SK-N-SH treated with all-trans-retinoic acid at 6 μM for 48 hours (cell line): Measurements from ENCODE around the gene AOPEP.

Source experiments
- ATAC-seq: fragments of 200-7000 bp; cut with Tn5 transposase; 3 replicates; pipeline ENCODE4 v1.9.1; 2020; ENCODE audit warnings: mild to moderate bottlenecking, moderate library complexity
- ARNTL ChIP-seq: fragments of 450-650 bp; formaldehyde crosslinking; IDR thresholded peaks from 2 replicates; pipeline ENCODE4 v1.5.0; 2020; ENCODE audit warnings: low read depth, mild to moderate bottlenecking, moderate library complexity, borderline replicate concordance
- BACH2 ChIP-seq: fragments of 250-450 bp; sonication (Bioruptor Pico); IDR thresholded peaks from 2 replicates; pipeline ENCODE4 v1.9.0; 2021; ENCODE audit warnings: mild to moderate bottlenecking, borderline replicate concordance
- CSDC2 ChIP-seq: fragments of 250-450 bp; sonication (Bioruptor Pico); IDR thresholded peaks from 2 replicates; pipeline ENCODE4 v1.5.0; 2020; ENCODE audit warnings: mild to moderate bottlenecking, moderate library complexity
- GLIS3 ChIP-seq: fragments of 250-450 bp; sonication (Bioruptor Pico); IDR thresholded peaks from 2 replicates; pipeline ENCODE4 v1.5.0; 2020; ENCODE audit warnings: mild to moderate bottlenecking, moderate library complexity
- ISL1 ChIP-seq: fragments of 250-450 bp; sonication (Bioruptor Pico); IDR thresholded peaks from 2 replicates; pipeline ENCODE4 v2.1.2; 2022; ENCODE audit warnings: mild to moderate bottlenecking, moderate library complexity
- OSR1 ChIP-seq: fragments of 250-450 bp; sonication (Bioruptor Pico); IDR thresholded peaks from 2 replicates; pipeline ENCODE4 v1.8.0; 2022; ENCODE audit warnings: moderate library complexity, mild to moderate bottlenecking, inconsistent platforms
- PPARA ChIP-seq: fragments of 250-450 bp; sonication (Bioruptor Pico); IDR thresholded peaks from 2 replicates; pipeline ENCODE4 v1.5.0; 2020; ENCODE audit warnings: mild to moderate bottlenecking, borderline replicate concordance
- RARB ChIP-seq: fragments of 250-450 bp; sonication (Bioruptor Pico); IDR thresholded peaks from 2 replicates; pipeline ENCODE4 v1.8.0; 2021; ENCODE audit warnings: mild to moderate bottlenecking, moderate library complexity
- SNAI2 ChIP-seq: fragments of 250-450 bp; sonication (Bioruptor Pico); IDR thresholded peaks from 2 replicates; pipeline ENCODE4 v1.5.0; 2020; ENCODE audit warnings: mild to moderate bottlenecking, moderate library complexity
- TOX ChIP-seq: fragments of 250-450 bp; sonication (Bioruptor Pico); IDR thresholded peaks from 2 replicates; pipeline ENCODE4 v1.8.0; 2021; ENCODE audit warnings: mild to moderate bottlenecking, moderate library complexity, borderline replicate concordance
- ZC3H10 ChIP-seq: fragments of 250-450 bp; sonication (Bioruptor Pico); IDR thresholded peaks from 2 replicates; pipeline ENCODE4 v1.5.1; 2021; ENCODE audit warnings: mild to moderate bottlenecking, moderate library complexity
- ZFP3 ChIP-seq: fragments of 250-450 bp; sonication (Bioruptor Pico); IDR thresholded peaks from 2 replicates; pipeline ENCODE4 v1.5.0; 2020; ENCODE audit warnings: mild to moderate bottlenecking, moderate library complexity
- ZFP30 ChIP-seq: fragments of 450-650 bp; formaldehyde crosslinking; IDR thresholded peaks from 2 replicates; pipeline ENCODE4 v1.5.0; 2022; ENCODE audit warnings: mild to moderate bottlenecking, moderate library complexity
- ZNF8 ChIP-seq: fragments of 450-650 bp; formaldehyde crosslinking; IDR thresholded peaks from 2 replicates; pipeline ENCODE4 v1.5.0; 2020; ENCODE audit warnings: mild to moderate bottlenecking, moderate library complexity
- TF ChIP-seq, protein P1 (sequence below): fragments of 250-450 bp; sonication (Bioruptor Pico); IDR thresholded peaks from 2 replicates; pipeline ENCODE4 v1.5.1; 2020; ENCODE audit warnings: low read depth, mild to moderate bottlenecking, moderate library complexity
- TF ChIP-seq, protein P2 (sequence below): fragments of 250-450 bp; sonication (Bioruptor Pico); IDR thresholded peaks from 2 replicates; pipeline ENCODE4 v1.8.0; 2021; ENCODE audit warnings: low read depth, mild to moderate bottlenecking, moderate library complexity, borderline replicate concordance
- TF ChIP-seq, protein P3 (sequence below): fragments of 250-450 bp; sonication (Bioruptor Pico); IDR thresholded peaks from 2 replicates; pipeline ENCODE4 v1.8.0; 2020; ENCODE audit warnings: mild to moderate bottlenecking, moderate library complexity, borderline replicate concordance
- TF ChIP-seq, protein P4 (sequence below): fragments of 250-450 bp; sonication (Bioruptor Pico); IDR thresholded peaks from 2 replicates; pipeline ENCODE4 v1.5.1; 2021; ENCODE audit warnings: mild to moderate bottlenecking, moderate library complexity

The AOPEP gene

DNA sequence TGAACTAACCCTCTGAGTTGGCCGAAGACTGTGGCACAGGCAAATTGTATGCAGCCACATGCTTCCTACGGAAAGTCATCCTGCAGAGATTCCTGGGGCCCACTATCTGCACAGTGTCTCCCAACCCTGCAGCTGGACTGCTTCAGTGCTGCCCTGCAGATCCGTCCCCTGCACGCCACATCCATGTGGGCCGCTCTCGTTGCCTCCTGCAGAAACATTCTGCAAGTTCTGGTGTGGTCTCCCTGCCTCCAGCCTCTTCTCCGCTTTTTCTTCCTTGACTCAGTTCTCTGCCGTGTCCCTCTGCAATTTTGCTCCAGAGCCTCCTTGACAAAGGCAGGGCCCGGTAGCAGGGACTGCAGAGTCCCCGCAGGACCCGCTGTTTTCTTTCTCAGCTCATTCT is 249.0 kb downstream of the AOPEP start:
- no peak for ATAC-seq
- no peak for TF ChIP-seq GLIS3 (CRISPR knock-in tag)
- no peak for TF ChIP-seq SNAI2
- no peak for TF ChIP-seq ISL1
- no peak for TF ChIP-seq BACH2 (CRISPR knock-in tag)
- TF ChIP-seq ZFP30 (CRISPR knock-in tag) = no peak

DNA sequence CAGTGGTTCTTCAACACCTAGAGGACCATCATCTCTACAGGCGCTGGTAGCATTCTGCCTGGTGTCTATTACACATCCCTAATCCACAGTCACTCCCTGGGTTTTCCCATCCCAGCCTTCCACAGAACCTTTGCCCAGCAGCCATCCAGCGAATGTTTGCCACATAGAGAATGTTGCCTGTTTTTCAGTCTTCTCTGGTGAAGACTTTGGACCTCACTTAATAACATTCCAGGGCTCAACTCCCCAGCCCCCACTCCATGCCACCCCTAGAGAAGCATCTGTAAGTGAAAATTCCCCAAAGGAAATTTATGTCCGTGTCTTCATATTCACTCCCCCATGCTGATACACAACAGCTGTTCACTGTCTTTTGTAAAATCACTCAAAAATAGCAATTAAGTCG is 249.6 kb downstream of the AOPEP start:
- no peak for TF ChIP-seq TOX (CRISPR knock-in tag)
- no peak for TF ChIP-seq ZFP30 (CRISPR knock-in tag)
- no peak for TF ChIP-seq CSDC2 (CRISPR knock-in tag)
- no peak for TF ChIP-seq ZFP3 (CRISPR knock-in tag)
- no peak for TF ChIP-seq ARNTL (CRISPR knock-in tag)
- TF ChIP-seq ZNF8 (CRISPR knock-in tag) = no peak
- no peak for TF ChIP-seq PPARA
- TF ChIP-seq, protein P1, sequence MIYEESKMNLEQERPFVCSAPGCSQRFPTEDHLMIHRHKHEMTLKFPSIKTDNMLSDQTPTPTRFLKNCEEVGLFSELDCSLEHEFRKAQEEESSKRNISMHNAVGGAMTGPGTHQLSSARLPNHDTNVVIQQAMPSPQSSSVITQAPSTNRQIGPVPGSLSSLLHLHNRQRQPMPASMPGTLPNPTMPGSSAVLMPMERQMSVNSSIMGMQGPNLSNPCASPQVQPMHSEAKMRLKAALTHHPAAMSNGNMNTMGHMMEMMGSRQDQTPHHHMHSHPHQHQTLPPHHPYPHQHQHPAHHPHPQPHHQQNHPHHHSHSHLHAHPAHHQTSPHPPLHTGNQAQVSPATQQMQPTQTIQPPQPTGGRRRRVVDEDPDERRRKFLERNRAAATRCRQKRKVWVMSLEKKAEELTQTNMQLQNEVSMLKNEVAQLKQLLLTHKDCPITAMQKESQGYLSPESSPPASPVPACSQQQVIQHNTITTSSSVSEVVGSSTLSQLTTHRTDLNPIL (CRISPR knock-in tag) = no peak
- no peak for TF ChIP-seq RARB (CRISPR knock-in tag)
- no peak for ATAC-seq

DNA sequence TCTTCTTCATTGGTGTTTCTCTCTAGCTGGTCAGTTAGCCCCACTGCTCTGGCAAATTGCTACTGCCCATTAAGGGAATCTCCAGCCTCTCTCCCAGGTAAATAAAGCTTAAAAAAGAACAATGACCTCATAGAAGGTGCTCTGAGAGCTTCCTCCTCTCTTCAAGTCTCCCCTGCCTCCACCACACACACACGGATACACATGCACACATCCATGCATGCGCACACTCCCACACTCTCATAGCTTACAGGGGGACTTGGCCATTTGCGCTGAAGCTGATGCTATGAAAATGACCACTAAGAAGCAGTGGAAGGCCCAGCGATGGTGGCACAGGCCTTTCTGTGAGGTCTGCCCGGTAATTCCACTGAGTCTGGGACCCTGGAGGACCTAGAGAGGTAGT is 250.9 kb downstream of the AOPEP start:
- TF ChIP-seq ZNF8 (CRISPR knock-in tag) (no peak), ZFP3 (CRISPR knock-in tag) (no peak), PPARA (no peak), ISL1 (no peak), OSR1 (CRISPR knock-in tag) (no peak), ZFP30 (CRISPR knock-in tag) (no peak)
- TF ChIP-seq, protein P2, sequence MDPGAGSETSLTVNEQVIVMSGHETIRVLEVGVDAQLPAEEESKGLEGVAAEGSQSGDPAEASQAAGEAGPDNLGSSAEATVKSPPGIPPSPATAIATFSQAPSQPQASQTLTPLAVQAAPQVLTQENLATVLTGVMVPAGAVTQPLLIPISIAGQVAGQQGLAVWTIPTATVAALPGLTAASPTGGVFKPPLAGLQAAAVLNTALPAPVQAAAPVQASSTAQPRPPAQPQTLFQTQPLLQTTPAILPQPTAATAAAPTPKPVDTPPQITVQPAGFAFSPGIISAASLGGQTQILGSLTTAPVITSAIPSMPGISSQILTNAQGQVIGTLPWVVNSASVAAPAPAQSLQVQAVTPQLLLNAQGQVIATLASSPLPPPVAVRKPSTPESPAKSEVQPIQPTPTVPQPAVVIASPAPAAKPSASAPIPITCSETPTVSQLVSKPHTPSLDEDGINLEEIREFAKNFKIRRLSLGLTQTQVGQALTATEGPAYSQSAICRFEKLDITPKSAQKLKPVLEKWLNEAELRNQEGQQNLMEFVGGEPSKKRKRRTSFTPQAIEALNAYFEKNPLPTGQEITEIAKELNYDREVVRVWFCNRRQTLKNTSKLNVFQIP (CRISPR knock-in tag) = no peak
- TF ChIP-seq, protein P3, sequence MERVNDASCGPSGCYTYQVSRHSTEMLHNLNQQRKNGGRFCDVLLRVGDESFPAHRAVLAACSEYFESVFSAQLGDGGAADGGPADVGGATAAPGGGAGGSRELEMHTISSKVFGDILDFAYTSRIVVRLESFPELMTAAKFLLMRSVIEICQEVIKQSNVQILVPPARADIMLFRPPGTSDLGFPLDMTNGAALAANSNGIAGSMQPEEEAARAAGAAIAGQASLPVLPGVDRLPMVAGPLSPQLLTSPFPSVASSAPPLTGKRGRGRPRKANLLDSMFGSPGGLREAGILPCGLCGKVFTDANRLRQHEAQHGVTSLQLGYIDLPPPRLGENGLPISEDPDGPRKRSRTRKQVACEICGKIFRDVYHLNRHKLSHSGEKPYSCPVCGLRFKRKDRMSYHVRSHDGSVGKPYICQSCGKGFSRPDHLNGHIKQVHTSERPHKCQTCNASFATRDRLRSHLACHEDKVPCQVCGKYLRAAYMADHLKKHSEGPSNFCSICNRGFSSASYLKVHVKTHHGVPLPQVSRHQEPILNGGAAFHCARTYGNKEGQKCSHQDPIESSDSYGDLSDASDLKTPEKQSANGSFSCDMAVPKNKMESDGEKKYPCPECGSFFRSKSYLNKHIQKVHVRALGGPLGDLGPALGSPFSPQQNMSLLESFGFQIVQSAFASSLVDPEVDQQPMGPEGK (CRISPR knock-in tag) = no peak

DNA sequence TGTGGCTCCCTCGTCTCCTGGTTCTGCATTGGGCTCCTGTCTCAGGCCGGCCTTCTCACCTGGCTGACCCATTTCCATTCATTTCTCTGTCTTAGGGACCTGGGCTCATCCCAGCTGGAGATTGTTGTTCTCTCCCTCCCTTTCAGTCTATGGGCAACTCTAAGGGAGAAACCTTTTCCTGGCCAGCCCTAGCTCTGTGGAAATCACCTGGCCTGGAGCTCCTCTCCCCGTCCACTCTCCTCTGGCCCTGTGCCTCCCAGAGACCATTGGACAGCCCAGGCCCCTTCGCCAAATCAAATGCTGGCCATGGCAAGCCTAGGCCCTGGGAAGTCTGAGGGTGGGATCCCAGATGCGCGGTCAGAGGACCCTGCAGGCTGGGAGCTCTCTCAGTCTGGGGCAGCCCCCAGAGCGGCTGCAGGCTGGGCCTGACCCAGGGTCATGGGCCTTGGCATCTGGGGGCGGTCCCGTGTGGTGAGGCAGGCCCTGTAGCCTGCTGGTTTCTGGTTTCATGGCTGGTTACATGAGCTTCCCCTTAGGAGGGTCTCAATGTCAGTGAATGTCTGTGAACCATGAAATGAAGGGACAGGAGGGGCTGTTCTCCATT is 253.5 kb downstream of the AOPEP start:
- TF ChIP-seq SNAI2 = no peak
- TF ChIP-seq GLIS3 (CRISPR knock-in tag) = no peak
- ATAC-seq = peak; percentile 43; the same call in 2 of the 3 replicates

More for the DNA sequence above, 250.9 kb downstream of the AOPEP start:
- no peak for ATAC-seq

DNA sequence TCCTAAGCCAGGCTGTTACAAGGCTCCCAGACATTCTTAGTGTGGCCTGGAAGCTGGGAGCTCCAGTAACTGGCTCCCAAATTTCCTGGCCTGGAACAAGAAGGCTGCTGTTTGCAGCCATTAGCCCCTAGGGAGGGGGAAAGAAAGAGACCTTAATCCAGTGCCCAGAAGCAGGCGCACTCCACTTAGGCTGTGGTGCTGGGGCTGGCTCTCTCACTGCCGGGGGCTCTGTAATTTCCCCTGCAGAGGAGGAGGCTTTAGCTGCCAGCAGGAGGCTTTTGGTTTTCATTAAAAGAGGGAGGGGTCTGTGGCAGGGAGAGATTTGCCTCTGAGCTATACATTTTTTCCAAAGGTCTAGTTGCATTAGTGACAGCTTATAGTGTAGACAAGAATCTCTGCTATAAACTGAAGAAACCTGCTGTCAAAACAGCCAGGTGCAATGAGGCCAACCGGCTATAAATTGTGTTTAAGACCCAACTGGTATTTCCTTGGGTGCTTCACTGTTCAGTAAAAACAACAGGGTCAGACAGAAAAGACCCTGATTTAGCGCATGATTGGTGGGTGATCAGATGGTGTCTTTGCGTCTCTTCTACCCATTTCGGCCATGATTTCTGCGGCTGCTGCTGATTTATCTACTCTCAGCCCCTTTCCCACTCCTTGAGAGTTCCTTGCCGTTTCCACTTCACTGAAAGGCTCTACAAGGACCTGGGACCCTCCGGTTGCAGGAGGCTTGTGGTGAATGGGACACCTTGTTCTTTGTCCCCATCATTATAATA is 254.6 kb downstream of the AOPEP start:
- TF ChIP-seq ZC3H10 (no peak), OSR1 (CRISPR knock-in tag) (no peak), TOX (CRISPR knock-in tag) (no peak), RARB (CRISPR knock-in tag) (no peak), ZNF8 (CRISPR knock-in tag) (no peak)
- TF ChIP-seq, protein P1 (CRISPR knock-in tag) = no peak
- peak; percentile 37; the same call in 2 of the 3 replicates for ATAC-seq

DNA sequence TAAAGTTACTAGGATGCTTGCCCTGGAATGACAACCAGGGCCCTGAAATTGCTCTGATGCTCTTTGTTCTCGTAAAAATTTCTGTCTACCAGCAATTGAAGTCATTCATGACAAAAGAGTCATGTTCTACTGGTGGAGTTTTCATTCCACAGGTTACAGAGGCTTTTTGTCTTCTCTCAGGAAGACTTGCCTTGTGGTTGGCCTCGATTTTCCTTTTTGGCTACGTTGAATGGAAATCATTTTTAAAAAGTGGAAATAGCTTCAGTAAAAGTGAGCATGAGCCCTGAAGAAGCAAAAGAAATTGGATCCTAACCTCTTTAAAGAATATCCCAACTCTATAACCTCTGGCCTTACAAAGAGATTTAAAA is 255.2 kb downstream of the AOPEP start:
- TF ChIP-seq GLIS3 (CRISPR knock-in tag) (no peak), TOX (CRISPR knock-in tag) (no peak), OSR1 (CRISPR knock-in tag) (no peak), RARB (CRISPR knock-in tag) (no peak)
- TF ChIP-seq, protein P2 (CRISPR knock-in tag) = no peak
- TF ChIP-seq, protein P4, sequence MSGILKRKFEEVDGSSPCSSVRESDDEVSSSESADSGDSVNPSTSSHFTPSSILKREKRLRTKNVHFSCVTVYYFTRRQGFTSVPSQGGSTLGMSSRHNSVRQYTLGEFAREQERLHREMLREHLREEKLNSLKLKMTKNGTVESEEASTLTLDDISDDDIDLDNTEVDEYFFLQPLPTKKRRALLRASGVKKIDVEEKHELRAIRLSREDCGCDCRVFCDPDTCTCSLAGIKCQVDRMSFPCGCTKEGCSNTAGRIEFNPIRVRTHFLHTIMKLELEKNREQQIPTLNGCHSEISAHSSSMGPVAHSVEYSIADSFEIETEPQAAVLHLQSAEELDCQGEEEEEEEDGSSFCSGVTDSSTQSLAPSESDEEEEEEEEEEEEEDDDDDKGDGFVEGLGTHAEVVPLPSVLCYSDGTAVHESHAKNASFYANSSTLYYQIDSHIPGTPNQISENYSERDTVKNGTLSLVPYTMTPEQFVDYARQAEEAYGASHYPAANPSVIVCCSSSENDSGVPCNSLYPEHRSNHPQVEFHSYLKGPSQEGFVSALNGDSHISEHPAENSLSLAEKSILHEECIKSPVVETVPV (CRISPR knock-in tag) = no peak
- ATAC-seq = no peak
